NCI-H2171 treated with DMSO at 0.1 percent for 48 hours (cell line): ENCODE results near the gene FILIP1L.

Experiments used
- DNase-seq: peaks from one replicate; lab custom pipeline; 2025; lab: John Stamatoyannopoulos, UW

The FILIP1L gene

DNA sequence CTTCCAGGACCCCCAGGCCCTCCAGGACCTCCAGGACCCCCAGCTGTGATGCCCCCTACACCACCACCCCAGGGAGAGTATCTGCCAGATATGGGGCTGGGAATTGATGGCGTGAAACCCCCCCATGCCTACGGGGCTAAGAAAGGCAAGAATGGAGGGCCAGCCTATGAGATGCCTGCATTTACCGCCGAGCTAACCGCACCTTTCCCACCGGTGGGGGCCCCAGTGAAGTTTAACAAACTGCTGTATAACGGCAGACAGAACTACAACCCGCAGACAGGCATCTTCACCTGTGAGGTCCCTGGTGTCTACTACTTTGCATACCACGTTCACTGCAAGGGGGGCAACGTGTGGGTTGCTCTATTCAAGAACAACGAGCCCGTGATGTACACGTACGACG, 318.7 kb downstream of the FILIP1L start:
- DNase-seq, result no peak

- no peak for DNase-seq
Measured at GRCh38 chr3:99794485-99794884, 319.8 kb downstream of the FILIP1L start.

DNA sequence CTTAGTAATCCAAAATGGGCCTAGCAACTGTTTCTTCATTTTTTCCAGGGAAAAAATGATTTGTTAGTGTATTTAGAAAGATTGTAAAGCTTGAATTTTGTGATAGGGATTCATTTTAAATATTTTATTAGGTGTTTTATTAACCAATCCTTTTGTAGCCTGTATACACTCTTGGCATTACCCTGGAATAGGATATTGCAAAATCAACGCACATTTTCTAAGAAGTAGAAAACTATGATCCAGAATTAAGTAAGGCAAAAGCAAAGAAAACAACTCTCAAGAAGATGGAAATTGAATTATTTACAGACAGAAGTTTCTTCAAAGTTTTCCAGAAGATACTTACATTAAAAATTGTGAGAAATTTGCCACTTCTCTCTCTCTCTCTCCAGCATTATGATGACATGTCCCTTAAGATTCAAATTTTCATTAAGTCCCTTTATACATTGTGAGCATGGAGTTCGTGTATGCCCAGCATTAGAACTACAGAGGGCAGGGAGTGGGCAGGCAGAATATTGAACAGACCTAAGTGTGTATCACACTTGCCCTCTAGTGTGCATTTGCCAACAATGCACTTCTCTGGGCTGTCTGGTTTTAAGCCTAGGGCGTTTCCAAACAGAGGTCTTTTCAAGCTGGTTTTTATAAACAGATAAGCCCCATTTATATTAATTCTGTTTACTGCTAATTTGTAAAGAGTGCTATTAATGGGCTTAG, 325.1 kb downstream of the FILIP1L start:
- DNase-seq, result peak; percentile 42
